Mesodermal cell (in vitro differentiated cells): Measurements from ENCODE around the gene TTYH2.

Experiments
- H3K27ac ChIP-seq: 2 replicates; pipeline ENCODE4 v1.7.0; 2013; ENCODE audit warnings: mild to moderate bottlenecking, low read depth, low read length, moderate library complexity; ENCODE audit not compliant: severe bottlenecking
- H3K36me3 ChIP-seq: 2 replicates; pipeline ENCODE4 v1.7.1; 2013; ENCODE audit warnings: mild to moderate bottlenecking, low read length, moderate library complexity; ENCODE audit not compliant: control insufficient read depth, insufficient read depth
- H3K4me1 ChIP-seq: one replicate; pipeline ENCODE4 v1.7.1; 2013; ENCODE audit warnings: mild to moderate bottlenecking, low read length; ENCODE audit not compliant: insufficient read depth, control insufficient read depth, poor library complexity, severe bottlenecking
- H3K4me3 ChIP-seq: 2 replicates; pipeline ENCODE4 v1.7.0; 2013; ENCODE audit warnings: low read length, control low read depth, mild to moderate bottlenecking; ENCODE audit not compliant: insufficient read depth, poor library complexity, severe bottlenecking; ENCODE audit errors: extremely low read depth
- H3K9me3 ChIP-seq: 2 replicates; pipeline ENCODE4 v1.7.1; 2013; ENCODE audit warnings: mild to moderate bottlenecking, low read length, moderate library complexity; ENCODE audit not compliant: control insufficient read depth
- WGBS, 2 experiments: methylation state at CpG; one replicate each; pipeline ENCODE4 v1.1.5; 2013; ENCODE audit warnings: missing lambda C conversion rate in 2 of 2; ENCODE audit not compliant: insufficient coverage in 2 of 2; 5-methylcytosine and 5-hydroxymethylcytosine counted together

The TTYH2 gene

GRCh38 chr17:74249590-74250270, 36.4 kb downstream of the TTYH2 start:
- no peaks in the 10 kb centered on the region for H3K9me3 ChIP-seq
- no peak overlapping the region for H3K27ac ChIP-seq
- H3K36me3 ChIP-seq = no peaks in the 10 kb centered on the region
- no peak overlapping the region for H3K4me3 ChIP-seq
- peaks cover 10% of the 10 kb centered on the region for H3K4me1 ChIP-seq
- WGBS, 2 experiments = 74 to 86% methylated on average over 14 of the region's 17 CpGs

GRCh38 chr17:74250324-74250995, 37.1 kb downstream of the TTYH2 start:
- H3K36me3 ChIP-seq = no peaks in the 10 kb centered on the region
- WGBS, 2 experiments = 71 to 72% methylated on average over 9 to 10 of the region's 12 CpGs
- no peak overlapping the region for H3K27ac ChIP-seq
- H3K4me1 ChIP-seq = peaks cover 4% of the 10 kb centered on the region
- no peaks in the 10 kb centered on the region for H3K9me3 ChIP-seq
- H3K4me3 ChIP-seq = no peak overlapping the region

GRCh38 chr17:74251051-74251450, 37.7 kb downstream of the TTYH2 start:
- no peak overlapping the region for H3K27ac ChIP-seq
- no peaks in the 10 kb centered on the region for H3K9me3 ChIP-seq
- H3K4me3 ChIP-seq = no peak overlapping the region
- H3K36me3 ChIP-seq = no peaks in the 10 kb centered on the region
- H3K4me1 ChIP-seq = peaks cover under 1% of the 10 kb centered on the region
- 79 to 83% methylated on average over 5 of the region's 8 CpGs for WGBS, 2 experiments

- Histone ChIP-seq H3K4me1 (no peaks in the 10 kb centered on the region), H3K36me3 (no peaks in the 10 kb centered on the region), H3K9me3 (no peaks in the 10 kb centered on the region), H3K27ac (no peak overlapping the region), H3K4me3 (no peak overlapping the region)
- 88 to 92% methylated on average over 6 of the region's 6 CpGs for WGBS, 2 experiments
Measured at GRCh38 chr17:74251569-74251968, 38.2 kb downstream of the TTYH2 start.

- no peaks in the 10 kb centered on the region for H3K9me3 ChIP-seq
- no peak overlapping the region for H3K4me3 ChIP-seq
- no peaks in the 10 kb centered on the region for H3K36me3 ChIP-seq
- WGBS, 2 experiments = 79 to 84% methylated on average over 5 to 6 of the region's 8 CpGs
- H3K4me1 ChIP-seq = no peaks in the 10 kb centered on the region
- no peak overlapping the region for H3K27ac ChIP-seq
Measured at GRCh38 chr17:74252211-74252610, 38.8 kb downstream of the TTYH2 start.

- Histone ChIP-seq H3K4me3 (no peak overlapping the region), H3K9me3 (no peaks in the 10 kb centered on the region), H3K27ac (no peak overlapping the region), H3K36me3 (no peaks in the 10 kb centered on the region), H3K4me1 (no peaks in the 10 kb centered on the region)
- WGBS, 2 experiments = 92 to 93% methylated on average over 5 to 9 of the region's 13 CpGs
Measured at GRCh38 chr17:74253036-74253435, 39.7 kb downstream of the TTYH2 start.

GRCh38 chr17:74257311-74257710, 43.9 kb downstream of the TTYH2 start:
- Histone ChIP-seq H3K4me1 (peaks cover 4% of the 10 kb centered on the region), H3K4me3 (no peak overlapping the region), H3K9me3 (no peaks in the 10 kb centered on the region), H3K27ac (no peak overlapping the region), H3K36me3 (no peaks in the 10 kb centered on the region)
- 88 to 92% methylated on average over 6 to 9 of the region's 10 CpGs for WGBS, 2 experiments

GRCh38 chr17:74259667-74260524, 46.5 kb downstream of the TTYH2 start:
- WGBS, 2 experiments = 54 to 60% methylated on average over 15 to 18 of the region's 21 CpGs
- Histone ChIP-seq H3K36me3 (no peaks in the 10 kb centered on the region), H3K4me3 (no peak overlapping the region), H3K27ac (no peak overlapping the region), H3K9me3 (no peaks in the 10 kb centered on the region), H3K4me1 (peaks cover 4% of the 10 kb centered on the region)

GRCh38 chr17:74260525-74260850, 47.1 kb downstream of the TTYH2 start:
- no peaks in the 10 kb centered on the region for H3K9me3 ChIP-seq
- peaks cover 4% of the 10 kb centered on the region for H3K4me1 ChIP-seq
- no peak overlapping the region for H3K27ac ChIP-seq
- no peak overlapping the region for H3K4me3 ChIP-seq
- H3K36me3 ChIP-seq = no peaks in the 10 kb centered on the region
- 7 to 11% methylated on average over 2 to 5 of the region's 6 CpGs for WGBS, 2 experiments

GRCh38 chr17:74262601-74263000, 49.2 kb downstream of the TTYH2 start:
- Histone ChIP-seq H3K9me3 (no peaks in the 10 kb centered on the region), H3K4me3 (no peak overlapping the region), H3K36me3 (no peaks in the 10 kb centered on the region), H3K27ac (no peak overlapping the region), H3K4me1 (peaks cover 4% of the 10 kb centered on the region)
- WGBS, 2 experiments = 70 to 100% methylated on average over 2 of the region's 7 CpGs
